Ishikawa (cell line): ENCODE data around the gene C13orf46.

Source experiments
- CEBPB ChIP-seq: IDR thresholded peaks from 2 replicates; pipeline ENCODE4 v1.6.1; 2012
- EGR1 ChIP-seq: IDR thresholded peaks from 2 replicates; pipeline ENCODE4 v1.6.1; 2012
- EP300 ChIP-seq: IDR thresholded peaks from 2 replicates; pipeline ENCODE4 v1.6.1; 2012; ENCODE audit warnings: borderline replicate concordance
- FOXM1 ChIP-seq: IDR thresholded peaks from 2 replicates; pipeline ENCODE4 v1.6.1; 2012; ENCODE audit warnings: low read depth, borderline replicate concordance
- NFIC ChIP-seq: IDR thresholded peaks from 2 replicates; pipeline ENCODE4 v1.6.1; 2012
- RAD21 ChIP-seq: IDR thresholded peaks from 2 replicates; pipeline ENCODE4 v1.6.1; 2012; ENCODE audit warnings: low read depth
- TAF1 ChIP-seq: IDR thresholded peaks from 2 replicates; pipeline ENCODE4 v1.6.1; 2012; ENCODE audit warnings: low read depth, mild to moderate bottlenecking
- TCF12 ChIP-seq: IDR thresholded peaks from 2 replicates; pipeline ENCODE4 v1.6.1; 2012; ENCODE audit warnings: low read depth
- TEAD4 ChIP-seq: IDR thresholded peaks from 2 replicates; pipeline ENCODE4 v1.6.1; 2012
- YY1 ChIP-seq: IDR thresholded peaks from 2 replicates; pipeline ENCODE4 v1.6.1; 2012; ENCODE audit warnings: low read depth
- TF ChIP-seq, protein P1 (sequence below): IDR thresholded peaks from 2 replicates; pipeline ENCODE4 v1.6.1; 2012
- TF ChIP-seq, protein P2 (sequence below): IDR thresholded peaks from 2 replicates; pipeline ENCODE4 v1.6.1; 2012; ENCODE audit warnings: low read depth, mild to moderate bottlenecking
- TF ChIP-seq, protein P3 (sequence below): IDR thresholded peaks from 2 replicates; pipeline ENCODE4 v1.6.1; 2012

DNA sequence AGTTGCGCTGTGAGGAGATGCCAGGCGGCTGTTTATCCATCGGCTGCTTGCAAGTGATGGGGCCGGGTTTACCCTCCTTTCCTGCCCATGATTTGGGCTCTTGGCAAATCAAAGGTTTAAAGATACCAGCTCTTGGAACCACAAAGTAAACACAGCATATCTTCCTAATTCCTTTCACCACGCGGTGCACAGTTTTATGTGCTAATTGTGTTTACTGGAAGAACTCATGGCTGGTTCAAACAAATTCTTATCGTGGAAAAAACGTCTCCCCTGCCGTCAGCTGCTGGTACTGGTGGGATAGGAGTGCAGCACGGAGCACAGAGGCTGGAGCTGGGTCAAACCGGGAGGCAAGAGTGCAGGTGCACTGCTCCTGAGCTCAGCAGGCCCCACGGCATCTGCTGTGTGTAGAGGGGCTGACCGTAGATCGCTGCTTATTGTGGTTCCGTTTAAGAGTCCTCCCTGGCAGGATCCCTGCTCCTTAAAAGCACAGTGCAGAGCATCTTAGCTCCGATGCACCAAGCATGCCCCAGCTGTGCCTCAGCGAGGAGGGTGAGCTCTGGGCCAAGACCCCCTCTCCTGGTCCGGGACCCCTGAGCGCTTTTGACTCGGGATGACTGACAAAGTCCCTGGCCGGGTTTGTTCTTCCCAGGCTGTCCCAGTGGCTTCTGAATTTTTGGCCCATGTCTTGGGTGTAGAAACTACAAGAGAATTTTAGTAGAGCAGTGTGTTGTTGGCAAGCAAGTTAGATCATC, 58.7 kb downstream of the C13orf46 start:
- TF ChIP-seq NFIC: no peak
- TF ChIP-seq CEBPB: no peak
- TF ChIP-seq RAD21: no peak
- TF ChIP-seq, protein P1, sequence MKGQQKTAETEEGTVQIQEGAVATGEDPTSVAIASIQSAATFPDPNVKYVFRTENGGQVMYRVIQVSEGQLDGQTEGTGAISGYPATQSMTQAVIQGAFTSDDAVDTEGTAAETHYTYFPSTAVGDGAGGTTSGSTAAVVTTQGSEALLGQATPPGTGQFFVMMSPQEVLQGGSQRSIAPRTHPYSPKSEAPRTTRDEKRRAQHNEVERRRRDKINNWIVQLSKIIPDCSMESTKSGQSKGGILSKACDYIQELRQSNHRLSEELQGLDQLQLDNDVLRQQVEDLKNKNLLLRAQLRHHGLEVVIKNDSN: no peak
- TF ChIP-seq TAF1: no peak
- TF ChIP-seq, protein P2, sequence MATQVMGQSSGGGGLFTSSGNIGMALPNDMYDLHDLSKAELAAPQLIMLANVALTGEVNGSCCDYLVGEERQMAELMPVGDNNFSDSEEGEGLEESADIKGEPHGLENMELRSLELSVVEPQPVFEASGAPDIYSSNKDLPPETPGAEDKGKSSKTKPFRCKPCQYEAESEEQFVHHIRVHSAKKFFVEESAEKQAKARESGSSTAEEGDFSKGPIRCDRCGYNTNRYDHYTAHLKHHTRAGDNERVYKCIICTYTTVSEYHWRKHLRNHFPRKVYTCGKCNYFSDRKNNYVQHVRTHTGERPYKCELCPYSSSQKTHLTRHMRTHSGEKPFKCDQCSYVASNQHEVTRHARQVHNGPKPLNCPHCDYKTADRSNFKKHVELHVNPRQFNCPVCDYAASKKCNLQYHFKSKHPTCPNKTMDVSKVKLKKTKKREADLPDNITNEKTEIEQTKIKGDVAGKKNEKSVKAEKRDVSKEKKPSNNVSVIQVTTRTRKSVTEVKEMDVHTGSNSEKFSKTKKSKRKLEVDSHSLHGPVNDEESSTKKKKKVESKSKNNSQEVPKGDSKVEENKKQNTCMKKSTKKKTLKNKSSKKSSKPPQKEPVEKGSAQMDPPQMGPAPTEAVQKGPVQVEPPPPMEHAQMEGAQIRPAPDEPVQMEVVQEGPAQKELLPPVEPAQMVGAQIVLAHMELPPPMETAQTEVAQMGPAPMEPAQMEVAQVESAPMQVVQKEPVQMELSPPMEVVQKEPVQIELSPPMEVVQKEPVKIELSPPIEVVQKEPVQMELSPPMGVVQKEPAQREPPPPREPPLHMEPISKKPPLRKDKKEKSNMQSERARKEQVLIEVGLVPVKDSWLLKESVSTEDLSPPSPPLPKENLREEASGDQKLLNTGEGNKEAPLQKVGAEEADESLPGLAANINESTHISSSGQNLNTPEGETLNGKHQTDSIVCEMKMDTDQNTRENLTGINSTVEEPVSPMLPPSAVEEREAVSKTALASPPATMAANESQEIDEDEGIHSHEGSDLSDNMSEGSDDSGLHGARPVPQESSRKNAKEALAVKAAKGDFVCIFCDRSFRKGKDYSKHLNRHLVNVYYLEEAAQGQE: no peak
- TF ChIP-seq YY1: no peak
- no peak for TF ChIP-seq TEAD4
- TF ChIP-seq, protein P3, sequence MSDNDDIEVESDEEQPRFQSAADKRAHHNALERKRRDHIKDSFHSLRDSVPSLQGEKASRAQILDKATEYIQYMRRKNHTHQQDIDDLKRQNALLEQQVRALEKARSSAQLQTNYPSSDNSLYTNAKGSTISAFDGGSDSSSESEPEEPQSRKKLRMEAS: no peak
- no peak for TF ChIP-seq EGR1
- no peak for TF ChIP-seq EP300
- no peak for TF ChIP-seq TCF12
- TF ChIP-seq FOXM1: no peak
